T47D (cell line): Measurements from ENCODE around the gene GANC.

ENCODE experiments used
- DNase-seq, 2 experiments: peaks; one replicate each; pipeline versions ENCODE4 v3.0.0 to v3.0.0-alpha.2; 2011 to 2012; ENCODE audit warnings: low read depth in 1 of 2, low spot score in 1 of 2
- JUND ChIP-seq: IDR thresholded peaks from 2 replicates; pipeline ENCODE4 v1.6.1; 2012; ENCODE audit warnings: low read depth
- in situ Hi-C: cut with HindIII; loops from 2 replicates; pipeline ENCODE4 v1.10.0; 2016; ENCODE audit warnings: low sequenced_read_pairs, low pct_unique_long_range_greater_than_20kb

The GANC gene

GRCh38 chr15:42356851-42357250 lies 83.8 kb downstream of the GANC start:
- no peak for TF ChIP-seq JUND
- in situ Hi-C loops: no loop called here
- no peak for DNase-seq

- no peak for DNase-seq
- no peak for TF ChIP-seq JUND
- in situ Hi-C loops: no loop called here
Measured at GRCh38 chr15:42358141-42358540, 85.1 kb downstream of the GANC start.

DNA sequence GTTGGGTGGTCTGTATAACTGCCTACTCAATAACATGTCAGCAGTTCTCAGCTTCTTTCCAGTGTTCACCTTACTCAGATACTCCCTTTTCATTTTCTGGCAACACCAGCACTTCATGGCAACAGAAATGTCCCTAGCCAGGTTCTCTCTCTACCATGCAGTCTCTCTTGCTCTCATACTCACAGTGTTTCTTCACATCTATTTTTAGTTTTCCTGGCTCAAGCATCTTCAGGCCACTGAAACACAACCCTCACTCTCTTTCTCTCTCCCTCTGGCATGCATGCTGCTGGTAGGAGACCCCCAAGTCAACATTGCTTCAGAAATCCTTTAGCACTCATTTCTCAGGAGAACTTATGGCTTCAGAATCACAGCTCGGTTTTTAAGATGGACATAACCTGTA lies 86.2 kb downstream of the GANC start, which contains the start of gene CAPN3:
CAPN3 (plus strand) TSS at position 253 of the 400 bp plus-strand sequence. CDS start 305 bp downstream, outside the sequence.
- TF ChIP-seq JUND: no peak
- in situ Hi-C loops: no loop called here
- no peak for DNase-seq

GRCh38 chr15:42359985-42360384 lies 87.0 kb downstream of the GANC start:
- no peak for TF ChIP-seq JUND
- DNase-seq: no peak
- in situ Hi-C loops: no loop called here

- in situ Hi-C loops: no loop called here
- no peak for DNase-seq
- TF ChIP-seq JUND: no peak
Measured at GRCh38 chr15:42360535-42361112, 87.6 kb downstream of the GANC start.

- no peak for TF ChIP-seq JUND
- in situ Hi-C loops: no loop called here
- DNase-seq: no peak
Measured at GRCh38 chr15:42363487-42363886, 90.5 kb downstream of the GANC start.

GRCh38 chr15:42363942-42364341 lies 90.9 kb downstream of the GANC start:
- in situ Hi-C loops: no loop called here
- no peak for DNase-seq

DNA sequence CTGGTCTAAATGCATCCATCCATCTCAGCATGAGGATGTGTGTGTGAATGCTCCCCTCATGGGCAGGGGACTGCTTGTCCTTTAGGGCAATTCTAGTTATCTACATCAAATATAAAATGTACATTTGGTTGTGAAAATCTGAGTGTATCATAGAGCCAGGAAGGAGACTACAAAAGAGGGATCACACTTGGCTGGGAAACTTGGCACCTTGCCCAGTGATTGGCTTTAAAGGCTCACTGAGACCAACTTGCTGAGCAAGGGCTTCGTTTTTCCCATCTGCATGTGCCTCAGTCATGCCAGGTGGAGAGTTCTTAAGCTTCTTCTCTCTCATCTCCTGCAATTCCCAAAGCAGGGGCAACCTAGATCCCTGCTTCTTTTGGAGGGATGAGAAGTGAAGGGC lies 91.5 kb downstream of the GANC start:
- DNase-seq: no peak
- TF ChIP-seq JUND: no peak
- in situ Hi-C loops: no loop called here

More at GRCh38 chr15:42363942-42364341, 90.9 kb downstream of the GANC start:
- TF ChIP-seq JUND: no peak

DNA sequence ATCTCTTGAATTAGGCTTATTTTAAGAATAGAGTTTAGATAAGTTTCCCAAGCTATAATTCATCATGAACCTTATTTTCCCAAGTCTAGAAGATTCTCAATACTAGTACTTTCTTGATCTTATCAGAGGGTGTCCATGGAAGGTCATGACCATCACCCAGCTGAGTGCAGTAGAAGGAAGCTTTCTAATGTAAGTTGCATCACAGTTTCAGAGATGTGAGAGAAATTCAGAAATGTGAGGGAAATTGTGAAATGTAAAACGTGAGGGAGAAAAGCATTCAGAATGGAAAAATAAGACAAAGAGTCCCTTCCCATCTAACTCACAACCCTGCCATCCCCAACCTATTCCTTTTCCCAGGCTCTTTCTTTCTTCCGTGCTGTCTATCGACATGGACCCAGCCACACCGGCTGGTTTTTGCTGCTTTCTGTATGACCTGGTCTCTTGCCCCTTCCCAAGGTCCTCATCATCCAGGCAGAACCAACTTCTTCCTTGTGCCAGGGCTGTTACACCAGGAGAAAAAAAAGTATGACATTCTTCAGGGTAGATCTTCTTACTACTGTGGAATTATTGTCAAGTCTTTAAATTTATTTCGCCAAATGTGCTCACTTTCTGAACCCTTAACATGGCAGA lies 93.0 kb downstream of the GANC start:
- in situ Hi-C loops: no loop called here
- DNase-seq: no peak
- TF ChIP-seq JUND: no peak

DNA sequence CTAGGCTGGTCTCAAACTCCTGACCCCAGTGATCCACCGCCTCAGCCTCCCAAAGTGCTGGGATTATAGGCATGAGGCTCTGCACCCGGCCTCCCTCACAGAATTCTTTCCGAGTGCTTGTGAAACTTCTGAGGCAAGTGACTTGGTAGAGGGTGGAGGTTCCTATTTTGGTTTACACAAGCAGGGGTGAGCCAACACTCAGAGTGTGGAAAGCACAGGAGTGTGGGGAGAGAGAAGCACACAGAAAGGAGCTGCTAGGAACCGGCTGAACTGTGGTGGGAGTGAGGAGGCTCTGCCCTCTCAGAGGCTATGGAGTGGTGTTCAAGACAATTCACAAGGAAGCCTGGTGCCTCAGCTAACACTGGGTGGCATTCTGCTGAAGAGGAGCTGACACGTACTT lies 94.0 kb downstream of the GANC start:
- in situ Hi-C loops: no loop called here
- TF ChIP-seq JUND: no peak
- no peak for DNase-seq

DNA sequence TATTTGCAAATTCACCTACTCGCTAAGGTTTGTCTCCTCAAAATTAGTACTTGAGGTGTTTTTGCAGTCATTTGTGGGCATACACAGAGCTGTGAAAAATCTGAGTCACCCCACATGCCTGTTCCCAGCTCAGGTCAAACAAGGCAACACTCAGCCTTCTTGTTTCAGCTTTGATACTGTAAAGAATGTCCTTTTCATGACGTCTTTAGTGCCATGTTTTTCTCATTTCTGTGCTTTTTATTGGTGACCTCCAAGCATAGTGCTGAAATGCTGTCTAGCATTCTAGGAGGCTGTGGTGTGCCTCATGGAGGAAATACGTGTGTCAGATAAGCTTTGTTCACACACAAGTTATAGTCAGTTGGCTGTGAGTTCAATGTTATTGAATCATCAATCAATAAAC lies 95.1 kb downstream of the GANC start:
- in situ Hi-C loops: no loop called here
- TF ChIP-seq JUND: no peak
- no peak for DNase-seq

DNA sequence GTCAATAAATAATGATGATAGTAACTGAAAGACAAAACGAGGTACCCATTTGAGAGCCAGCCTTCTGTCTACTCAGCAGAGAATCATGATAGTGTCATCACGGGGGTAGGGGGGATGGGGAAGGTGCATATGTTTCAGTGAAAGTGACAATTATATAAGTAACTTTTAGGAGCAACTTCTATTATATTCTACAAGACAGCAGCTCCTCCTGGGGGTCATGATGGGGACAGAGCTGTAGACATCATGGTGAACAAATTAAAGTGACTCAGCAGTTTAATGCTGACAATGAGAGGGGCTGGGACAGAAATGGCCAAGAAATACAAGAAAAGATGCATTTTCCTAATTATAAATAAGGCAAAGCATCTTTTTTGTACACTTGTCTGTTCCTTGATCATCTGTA lies 98.1 kb downstream of the GANC start:
- peak in 1 of 2 experiments; percentile 45 for DNase-seq
- in situ Hi-C loops: no loop called here

GRCh38 chr15:42373274-42373673 lies 100.3 kb downstream of the GANC start:
- in situ Hi-C loops: no loop called here
- TF ChIP-seq JUND: no peak
- DNase-seq: no peak

More for the DNA sequence above, 98.1 kb downstream of the GANC start:
- no peak for TF ChIP-seq JUND

DNA sequence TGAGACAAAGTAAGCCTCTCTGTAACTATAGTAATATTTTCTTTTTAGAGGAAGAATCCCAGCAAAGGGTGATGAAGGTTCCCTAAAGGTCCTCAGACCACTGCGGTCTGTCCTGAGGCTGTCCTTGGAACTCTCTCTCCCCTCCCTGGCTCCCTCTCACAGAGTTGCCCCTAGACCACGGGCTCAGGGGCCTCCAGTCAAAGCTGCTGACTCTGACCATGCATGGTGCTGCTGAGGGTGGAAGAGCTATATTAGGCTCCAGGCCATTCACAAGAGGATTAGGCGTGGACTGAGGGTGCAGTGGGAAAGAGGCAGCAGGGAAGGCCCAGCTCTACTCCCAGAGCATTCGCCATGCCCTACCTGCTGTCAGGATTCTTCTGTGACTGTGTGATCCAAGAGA lies 100.9 kb downstream of the GANC start:
- TF ChIP-seq JUND: no peak
- in situ Hi-C loops: no loop called here
- no peak for DNase-seq
